ENCODE results near the gene DIP2C. TPM values are rescaled to one million over a fixed set of nuclear protein-coding genes. Genes with fewer than 3 reads are reported as not detected.
A peak's percentile ranks its signal among the peaks of the same experiment; 100 is the strongest.

The DIP2C gene
- total RNA-seq, 2 donors from 2014 or later: 9.6 to 11.9 TPM

DNA sequence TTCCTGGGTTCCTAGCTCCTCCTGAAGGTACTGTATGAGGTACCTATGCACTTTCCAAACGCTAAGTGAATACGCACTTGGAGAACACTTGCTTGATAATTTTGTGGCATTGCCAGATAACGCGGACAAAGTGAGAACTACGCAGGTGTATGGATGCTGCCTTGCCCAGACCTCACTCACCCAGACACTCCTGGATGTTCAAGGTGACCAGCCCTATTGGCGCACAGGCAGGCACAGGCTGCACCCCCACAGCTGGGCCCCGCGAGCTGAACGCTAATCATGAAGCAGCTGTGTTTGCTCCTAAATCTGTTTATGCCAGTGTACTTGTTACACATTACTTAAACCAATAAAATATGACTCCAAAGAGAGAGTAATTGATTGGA is 27.3 kb downstream of the DIP2C start:
- Histone ChIP-seq H3K36me3 (replicated peaks in 1 of 2; ENCODE audit: insufficient read depth in 1 of 2, low read depth in 2 of 2) (no peaks in the 10 kb centered on the region), H3K27ac (peak overlapping the region in 3 of 4 donors; percentile 75 to 83 (median 81)), H3K4me3 (no peak overlapping the region), H3K4me1 (peaks cover 51% of the 10 kb centered on the region), H3K9me3 (no peaks in the 10 kb centered on the region), H3K27me3 (no peaks in the 10 kb centered on the region)
- WGBS, 2 donors: 31 to 41% methylated on average over 9 of the region's 9 CpGs
- DNase-seq (peak in 3 of 4 donors; percentile 30 to 69 (median 53)), ATAC-seq (no peak)
- TF ChIP-seq, protein P1, sequence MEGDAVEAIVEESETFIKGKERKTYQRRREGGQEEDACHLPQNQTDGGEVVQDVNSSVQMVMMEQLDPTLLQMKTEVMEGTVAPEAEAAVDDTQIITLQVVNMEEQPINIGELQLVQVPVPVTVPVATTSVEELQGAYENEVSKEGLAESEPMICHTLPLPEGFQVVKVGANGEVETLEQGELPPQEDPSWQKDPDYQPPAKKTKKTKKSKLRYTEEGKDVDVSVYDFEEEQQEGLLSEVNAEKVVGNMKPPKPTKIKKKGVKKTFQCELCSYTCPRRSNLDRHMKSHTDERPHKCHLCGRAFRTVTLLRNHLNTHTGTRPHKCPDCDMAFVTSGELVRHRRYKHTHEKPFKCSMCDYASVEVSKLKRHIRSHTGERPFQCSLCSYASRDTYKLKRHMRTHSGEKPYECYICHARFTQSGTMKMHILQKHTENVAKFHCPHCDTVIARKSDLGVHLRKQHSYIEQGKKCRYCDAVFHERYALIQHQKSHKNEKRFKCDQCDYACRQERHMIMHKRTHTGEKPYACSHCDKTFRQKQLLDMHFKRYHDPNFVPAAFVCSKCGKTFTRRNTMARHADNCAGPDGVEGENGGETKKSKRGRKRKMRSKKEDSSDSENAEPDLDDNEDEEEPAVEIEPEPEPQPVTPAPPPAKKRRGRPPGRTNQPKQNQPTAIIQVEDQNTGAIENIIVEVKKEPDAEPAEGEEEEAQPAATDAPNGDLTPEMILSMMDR (IDR thresholded peaks at IDR 0.05): peak in 3 of 7 experiments; percentile 3 to 31 (median 6)
- no peak for TF ChIP-seq POLR2A (IDR thresholded peaks at IDR 0.05)
- intact Hi-C loops (cut with DNase I): no loop called here

DNA sequence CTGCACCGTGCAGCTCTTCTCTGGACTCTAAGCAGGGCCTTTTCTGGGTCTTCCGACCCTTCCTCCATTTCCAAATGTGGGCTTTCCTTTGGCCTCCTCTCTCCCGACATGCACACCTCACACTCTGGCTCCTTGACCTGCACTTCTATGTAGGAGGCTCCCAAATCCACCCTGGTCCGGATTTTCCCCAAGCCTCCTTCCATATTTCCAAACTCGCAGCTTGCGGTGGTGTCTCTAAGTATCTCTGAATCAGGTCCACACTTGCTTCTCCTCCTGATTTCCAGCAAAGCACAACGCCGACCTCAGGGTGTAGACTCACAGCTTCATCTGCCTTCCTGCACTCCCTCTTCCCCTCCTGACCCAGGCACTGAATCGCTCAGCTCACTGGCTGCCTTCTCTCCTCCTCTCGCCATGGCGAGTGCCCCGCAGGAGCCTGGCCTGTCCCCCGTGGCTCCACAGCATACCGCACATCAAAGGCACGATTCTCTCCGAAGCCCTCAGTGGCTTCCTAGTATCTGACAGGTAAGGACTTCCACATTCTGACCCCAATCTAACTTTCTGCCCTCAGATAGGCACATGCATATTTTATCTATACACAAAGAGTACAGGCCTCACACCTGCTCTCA is 27.8 kb downstream of the DIP2C start:
- Histone ChIP-seq H3K9me3 (no peaks in the 10 kb centered on the region), H3K4me3 (no peak overlapping the region), H3K27ac (peak overlapping the region in 3 of 4 donors; percentile 75 to 83 (median 81)), H3K27me3 (no peaks in the 10 kb centered on the region), H3K4me1 (peaks cover 51% of the 10 kb centered on the region), H3K36me3 (replicated peaks in 1 of 2; ENCODE audit: insufficient read depth in 1 of 2, low read depth in 2 of 2) (no peaks in the 10 kb centered on the region)
- intact Hi-C loops (cut with DNase I): no loop called here
- DNase-seq (no peak), ATAC-seq (no peak)
- WGBS, 2 donors: 88 to 90% methylated on average over 16 of the region's 16 CpGs
- TF ChIP-seq, protein P1 (IDR thresholded peaks at IDR 0.05): no peak
- TF ChIP-seq POLR2A (IDR thresholded peaks at IDR 0.05): no peak

DNA sequence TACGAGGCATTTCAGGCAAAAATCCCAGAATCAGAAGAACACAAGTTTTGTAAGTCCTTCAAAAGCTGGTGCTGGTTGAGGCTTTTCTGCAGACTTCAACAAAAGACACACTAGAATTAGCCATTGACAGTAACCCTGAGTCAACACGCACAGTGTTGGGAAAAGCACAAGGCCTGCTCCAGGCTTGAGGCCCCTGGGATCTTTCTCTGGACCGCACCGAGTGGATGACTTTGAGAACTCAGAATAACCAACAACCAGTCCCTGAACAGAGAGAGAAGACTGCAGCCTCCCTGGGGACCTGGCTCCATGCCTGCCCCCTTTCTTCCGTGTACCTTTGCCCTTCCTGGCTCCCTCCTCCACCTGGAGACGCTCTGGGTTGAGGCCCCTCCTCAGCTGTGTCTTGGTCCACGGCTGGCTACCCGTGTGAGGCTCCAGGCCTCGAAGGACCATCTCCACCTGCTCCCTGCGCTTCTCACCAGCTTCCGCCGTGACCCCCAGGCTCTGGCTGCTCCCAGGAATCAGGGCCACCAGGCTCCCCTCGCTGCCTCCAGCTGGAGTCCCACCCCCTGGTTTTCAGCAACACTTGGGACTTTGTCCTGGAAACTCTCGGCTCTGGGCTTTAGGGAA is 28.4 kb downstream of the DIP2C start:
- Histone ChIP-seq H3K36me3 (replicated peaks in 1 of 2; ENCODE audit: insufficient read depth in 1 of 2, low read depth in 2 of 2) (no peaks in the 10 kb centered on the region), H3K27ac (peak overlapping the region in 3 of 4 donors; percentile 75 to 83 (median 81)), H3K27me3 (no peaks in the 10 kb centered on the region), H3K4me3 (no peak overlapping the region), H3K4me1 (peaks cover 51% of the 10 kb centered on the region), H3K9me3 (no peaks in the 10 kb centered on the region)
- intact Hi-C loops (cut with DNase I): no loop called here
- ATAC-seq (no peak), DNase-seq (peak in 1 of 4 donors; percentile 61)
- 53 to 68% methylated on average over 12 to 14 of the region's 14 CpGs for WGBS, 2 donors
- TF ChIP-seq, protein P1 (IDR thresholded peaks at IDR 0.05): no peak
- no peak for TF ChIP-seq POLR2A (IDR thresholded peaks at IDR 0.05)

DNA sequence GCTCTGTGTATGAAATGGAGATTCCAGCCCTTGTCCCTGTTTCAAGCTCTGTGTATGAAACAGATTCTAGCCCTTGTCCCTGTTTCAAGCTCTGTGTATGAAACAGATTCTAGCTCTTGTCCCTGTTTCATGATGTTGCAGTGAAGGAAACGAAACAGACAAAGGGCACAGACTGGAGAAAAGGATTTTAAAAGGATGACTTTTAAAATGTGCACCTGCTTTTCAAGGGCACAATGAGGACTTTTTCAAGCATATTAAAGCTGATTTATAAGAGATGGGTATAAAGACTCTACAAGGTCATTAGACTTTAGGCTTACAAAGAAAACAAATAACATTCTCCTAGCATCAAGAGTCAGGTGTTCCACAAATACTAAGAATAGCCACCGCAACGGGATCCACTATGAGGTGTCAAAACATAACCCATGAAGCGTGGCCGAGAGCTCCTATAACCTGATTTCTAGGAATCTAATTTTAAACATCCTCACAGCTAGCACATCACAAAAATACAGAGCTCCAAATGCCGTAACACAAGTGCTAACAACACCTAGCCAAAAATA is 29.0 kb downstream of the DIP2C start:
- Histone ChIP-seq H3K4me3 (no peak overlapping the region), H3K36me3 (replicated peaks in 1 of 2; ENCODE audit: insufficient read depth in 1 of 2, low read depth in 2 of 2) (no peaks in the 10 kb centered on the region), H3K9me3 (no peaks in the 10 kb centered on the region), H3K4me1 (peaks cover 51% of the 10 kb centered on the region), H3K27me3 (no peaks in the 10 kb centered on the region), H3K27ac (peak overlapping the region in 3 of 4 donors; percentile 75 to 83 (median 81))
- DNase-seq (no peak), ATAC-seq (no peak)
- WGBS, 2 donors: 69 to 82% methylated on average over 6 of the region's 6 CpGs
- TF ChIP-seq, protein P1 (IDR thresholded peaks at IDR 0.05): no peak
- TF ChIP-seq POLR2A (IDR thresholded peaks at IDR 0.05): no peak
- intact Hi-C loops (cut with DNase I): no loop called here
